ENCODE results near the gene NEDD8.

Gene NEDD8

GRCh38 chr14:24232645-24233537 is 724 bp upstream of the NEDD8 start, which contains the start of gene GMPR2:
TSS of gene GMPR2 (plus strand) at chr14:24232929. CDS start at chr14:24233254, 325 bp downstream.
- Histone ChIP-seq H3K9ac (ENCODE audit: low read length) (peak within 1 kb of the TSS; percentile 81), H4K20me1 (ENCODE audit: low read depth, low read length) (no peaks in the 10 kb centered on the region), H3K27me3 (ENCODE audit: low read length) (no peaks in the 10 kb centered on the region), H3K27ac (ENCODE audit: low read depth, low read length) (peak within 1 kb of the TSS; percentile 74), H3K4me2 (ENCODE audit: low read depth, low read length, poor library complexity, severe bottlenecking) (peak within 1 kb of the TSS; percentile 85), H3K9me2 (replicated peaks; ENCODE audit: insufficient read depth, low read length) (no peaks in the 10 kb centered on the region), H3F3A (ENCODE audit: insufficient read depth) (peaks cover 16% of the 10 kb centered on the region; the same call in 1 of the 2 replicates), H3K79me2 (ENCODE audit: insufficient read depth, low read length) (peaks cover 48% of the 10 kb centered on the region), H2AFZ (ENCODE audit: low read depth, low read length, severe bottlenecking) (peak within 1 kb of the TSS; percentile 93), H3K4me3 (ENCODE audit: insufficient read depth, low read length, poor library complexity, severe bottlenecking) (peak within 1 kb of the TSS; percentile 99), H3K9me3 (ENCODE audit: insufficient read depth, low read length) (no peaks in the 10 kb centered on the region), H3K36me3 (ENCODE audit: low read length) (no peaks in the 10 kb centered on the region)
- TF ChIP-seq CTCF (IDR thresholded peaks at IDR 0.05; ENCODE audit: insufficient read depth, low read length, poor library complexity, severe bottlenecking) (no peak), EZH2phosphoT487 (conservative IDR thresholded peaks at IDR 0.05; ENCODE audit: low read length) (no peak)

DNA sequence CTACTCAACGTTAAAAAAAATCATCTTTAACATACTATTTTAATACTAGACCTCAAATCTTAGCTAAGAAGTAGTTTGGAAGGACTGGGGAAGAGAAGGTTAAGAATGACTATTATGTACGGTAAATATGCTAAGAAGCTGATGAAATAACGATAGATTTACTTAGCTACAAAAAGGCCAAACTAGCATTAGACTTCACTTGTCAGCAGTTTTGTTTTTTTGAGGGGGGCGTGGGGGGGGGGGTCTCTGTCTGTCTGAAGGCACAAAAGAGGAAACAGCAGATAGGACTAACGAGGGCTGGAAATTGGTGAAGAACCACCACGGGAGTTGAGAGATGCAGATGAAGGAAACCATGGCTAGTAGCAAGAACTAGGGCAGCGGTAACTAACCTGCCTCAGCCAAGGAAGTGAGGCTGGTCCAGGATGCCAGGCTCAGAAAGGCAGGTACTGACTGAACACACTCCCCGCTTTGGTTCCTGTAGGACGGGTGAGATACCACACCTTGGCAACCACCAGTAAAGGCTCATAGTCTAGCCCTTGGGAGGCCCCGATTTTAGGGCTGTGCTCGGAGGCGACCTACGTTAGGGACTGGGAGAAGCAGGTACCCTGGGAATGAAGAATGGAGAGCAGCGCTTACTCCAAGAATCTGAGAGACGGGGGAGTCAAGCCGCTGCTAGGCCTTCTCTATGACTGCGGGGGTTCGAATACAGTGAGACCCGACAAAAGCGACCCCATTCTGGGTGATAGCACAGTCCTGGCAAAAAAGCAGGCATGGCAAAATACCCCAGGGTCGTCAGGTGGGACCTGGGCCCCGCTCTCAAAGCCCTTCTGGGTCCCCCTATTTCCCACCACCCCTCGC is 675 bp downstream of the NEDD8 start:
- Histone ChIP-seq H3K27ac (ENCODE audit: low read depth, low read length) (peak overlapping the region; percentile 74), H3K4me2 (ENCODE audit: low read depth, low read length, poor library complexity, severe bottlenecking) (peak overlapping the region; percentile 85), H3K9me3 (ENCODE audit: insufficient read depth, low read length) (no peaks in the 10 kb centered on the region), H4K20me1 (ENCODE audit: low read depth, low read length) (no peaks in the 10 kb centered on the region), H2AFZ (ENCODE audit: low read depth, low read length, severe bottlenecking) (peak overlapping the region; percentile 93), H3K27me3 (ENCODE audit: low read length) (no peaks in the 10 kb centered on the region), H3K79me2 (ENCODE audit: insufficient read depth, low read length) (peaks cover 61% of the 10 kb centered on the region), H3K4me3 (ENCODE audit: insufficient read depth, low read length, poor library complexity, severe bottlenecking) (peak overlapping the region; percentile 99), H3K9me2 (replicated peaks; ENCODE audit: insufficient read depth, low read length) (no peaks in the 10 kb centered on the region), H3K9ac (ENCODE audit: low read length) (peak overlapping the region; percentile 81), H3F3A (ENCODE audit: insufficient read depth) (peaks cover 20% of the 10 kb centered on the region; the same call in 1 of the 2 replicates), H3K36me3 (ENCODE audit: low read length) (peaks cover 8% of the 10 kb centered on the region; the same call in 1 of the 2 replicates)
- TF ChIP-seq EZH2phosphoT487 (conservative IDR thresholded peaks at IDR 0.05; ENCODE audit: low read length): no peak
- TF ChIP-seq CTCF (IDR thresholded peaks at IDR 0.05; ENCODE audit: insufficient read depth, low read length, poor library complexity, severe bottlenecking): no peak

DNA sequence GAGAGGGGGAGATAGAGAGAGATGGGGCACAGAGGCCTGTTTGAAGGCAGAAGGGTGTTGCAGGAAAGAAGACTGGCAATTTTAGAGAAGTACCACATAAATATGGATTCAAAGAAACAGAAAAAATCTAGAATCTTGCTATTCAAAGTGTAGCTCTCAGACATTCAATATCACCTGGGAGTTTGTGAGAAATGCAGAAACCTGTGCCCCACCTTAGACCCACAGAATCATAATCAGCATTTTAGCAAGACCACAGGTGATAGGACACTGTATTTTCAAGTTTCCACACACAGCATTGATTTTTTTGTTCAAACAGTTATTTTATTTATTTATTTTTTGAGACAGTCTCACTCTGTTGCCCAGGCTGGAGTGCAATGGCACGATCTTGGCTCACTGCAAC is 3.3 kb downstream of the NEDD8 start:
- peaks cover 8% of the 10 kb centered on the region; the same call in 1 of the 2 replicates for H3K36me3 ChIP-seq (ENCODE audit: low read length)
- no peak overlapping the region for H3K4me3 ChIP-seq (ENCODE audit: insufficient read depth, low read length, poor library complexity, severe bottlenecking)
- no peak overlapping the region for H2AFZ ChIP-seq (ENCODE audit: low read depth, low read length, severe bottlenecking)
- H3F3A ChIP-seq (ENCODE audit: insufficient read depth): peaks cover 11% of the 10 kb centered on the region; the same call in 1 of the 2 replicates
- H3K9me3 ChIP-seq (ENCODE audit: insufficient read depth, low read length): no peaks in the 10 kb centered on the region
- H3K9me2 ChIP-seq (replicated peaks; ENCODE audit: insufficient read depth, low read length): no peaks in the 10 kb centered on the region
- H3K27me3 ChIP-seq (ENCODE audit: low read length): no peaks in the 10 kb centered on the region
- H3K9ac ChIP-seq (ENCODE audit: low read length): no peak overlapping the region
- no peak overlapping the region for H3K4me2 ChIP-seq (ENCODE audit: low read depth, low read length, poor library complexity, severe bottlenecking)
- H4K20me1 ChIP-seq (ENCODE audit: low read depth, low read length): no peaks in the 10 kb centered on the region
- H3K27ac ChIP-seq (ENCODE audit: low read depth, low read length): no peak overlapping the region
- TF ChIP-seq CTCF (IDR thresholded peaks at IDR 0.05; ENCODE audit: insufficient read depth, low read length, poor library complexity, severe bottlenecking) (no peak), EZH2phosphoT487 (conservative IDR thresholded peaks at IDR 0.05; ENCODE audit: low read length) (no peak)
- H3K79me2 ChIP-seq (ENCODE audit: insufficient read depth, low read length): peaks cover 78% of the 10 kb centered on the region

Measured in SU-DHL-6 (cell line).